HG02623 (cell line): ENCODE data around the gene BZW2.

Source experiments
- ATAC-seq: cut with Tn5 transposase; IDR thresholded peaks from one replicate; pipeline ENCODE4 v1.9.1; 2021; ENCODE audit warnings: moderate library complexity; ENCODE audit not compliant: unreplicated experiment

BZW2 gene

DNA sequence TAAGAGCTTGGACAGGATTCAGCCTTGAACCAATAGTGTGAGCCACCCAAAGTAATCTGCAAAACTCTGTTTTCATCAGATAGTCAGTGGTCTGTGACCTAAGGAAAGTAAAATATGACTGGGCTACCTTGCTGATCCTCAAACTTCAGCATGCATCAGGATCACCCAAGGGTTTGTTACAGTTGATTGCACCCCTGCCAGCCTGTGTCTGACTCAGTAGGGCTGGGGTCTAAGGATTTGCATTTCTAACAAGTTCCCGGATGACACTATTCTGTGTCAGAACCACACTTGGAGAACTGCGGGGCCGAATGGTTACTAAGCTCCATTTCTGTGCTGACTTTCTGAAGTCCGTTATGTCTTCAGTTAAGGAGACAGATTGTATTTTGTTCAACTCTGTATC is 66.9 kb downstream of the BZW2 start:
- ATAC-seq: no peak

DNA sequence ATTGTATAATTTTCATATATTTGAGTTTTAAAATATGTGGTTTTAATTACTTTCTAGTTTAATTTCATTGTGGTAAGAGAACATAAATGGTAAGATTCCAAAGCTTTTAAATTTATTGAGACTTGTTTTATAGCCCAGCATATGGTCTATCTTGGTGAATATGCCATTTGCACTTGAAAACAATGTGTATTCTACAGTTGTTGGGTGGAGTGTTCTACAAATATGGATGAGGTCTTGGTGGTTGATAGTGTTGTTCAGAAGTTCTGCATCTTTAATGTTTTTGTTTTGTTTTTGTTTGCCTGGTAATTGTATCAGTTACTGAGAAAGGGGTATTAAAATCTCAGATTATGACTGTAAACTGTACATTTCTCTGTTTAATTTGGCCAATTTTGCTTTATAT is 69.9 kb downstream of the BZW2 start:
- no peak for ATAC-seq

GRCh38 chr7:16718111-16718656 is 72.2 kb downstream of the BZW2 start:
- ATAC-seq: no peak

DNA sequence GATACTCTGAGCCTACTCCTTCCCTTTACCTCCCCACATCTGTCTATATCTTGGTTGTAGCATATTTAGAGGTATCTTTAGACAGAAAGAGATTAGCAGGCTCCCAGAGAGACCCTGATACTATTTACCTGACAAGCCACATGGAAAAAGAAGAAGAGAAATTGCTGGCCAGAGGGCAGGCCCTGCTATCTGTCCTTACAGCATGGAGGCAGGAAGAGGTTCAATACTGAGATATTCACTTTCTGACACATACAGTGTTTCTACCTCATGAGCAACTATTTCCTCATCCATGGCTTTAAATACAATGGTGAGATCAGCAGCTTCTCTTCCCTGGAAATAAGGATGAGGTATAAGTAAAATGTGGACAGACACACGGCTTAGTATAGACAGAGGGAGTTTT is 73.7 kb downstream of the BZW2 start:
- no peak for ATAC-seq

- ATAC-seq: no peak
These were observed 75.6 kb downstream of the BZW2 start for GRCh38 chr7:16721541-16721940.

DNA sequence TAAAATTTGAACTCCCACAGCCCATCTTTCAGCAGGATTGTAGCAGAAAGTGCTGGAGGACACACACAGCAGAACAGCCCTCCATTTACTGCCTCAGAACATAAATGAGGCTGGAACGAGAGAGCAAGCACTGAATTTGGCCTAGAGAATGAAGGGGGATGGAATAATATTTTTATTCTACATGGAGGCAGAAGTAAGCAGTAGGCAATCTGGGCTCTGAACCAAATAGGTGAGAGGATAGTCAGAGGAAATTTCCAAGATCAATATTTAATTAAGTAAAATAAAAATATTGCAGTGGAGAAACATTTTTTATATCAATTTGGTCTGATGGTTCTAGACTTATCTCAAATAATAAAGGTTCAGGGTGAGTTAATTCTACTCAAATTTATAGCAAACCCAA is 78.4 kb downstream of the BZW2 start:
- ATAC-seq: no peak

DNA sequence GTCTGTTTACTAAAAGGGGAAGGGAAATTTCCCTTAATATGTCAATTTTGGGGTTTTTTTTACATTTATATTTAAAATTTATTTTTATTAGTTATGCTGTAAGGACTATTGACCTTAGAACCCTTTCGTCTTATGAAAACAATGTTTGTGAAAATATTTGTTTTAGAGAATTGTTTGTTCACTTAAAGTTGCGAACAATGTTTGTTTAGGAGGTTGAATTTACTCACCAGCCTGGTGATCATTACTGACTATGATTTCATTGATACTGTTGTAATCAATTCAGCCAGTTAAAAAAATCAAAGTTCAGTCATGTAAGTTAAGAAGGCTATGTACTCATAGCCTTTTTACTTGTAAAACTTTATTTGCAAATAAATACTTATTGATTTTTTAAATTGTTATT is 80.2 kb downstream of the BZW2 start:
- no peak for ATAC-seq

DNA sequence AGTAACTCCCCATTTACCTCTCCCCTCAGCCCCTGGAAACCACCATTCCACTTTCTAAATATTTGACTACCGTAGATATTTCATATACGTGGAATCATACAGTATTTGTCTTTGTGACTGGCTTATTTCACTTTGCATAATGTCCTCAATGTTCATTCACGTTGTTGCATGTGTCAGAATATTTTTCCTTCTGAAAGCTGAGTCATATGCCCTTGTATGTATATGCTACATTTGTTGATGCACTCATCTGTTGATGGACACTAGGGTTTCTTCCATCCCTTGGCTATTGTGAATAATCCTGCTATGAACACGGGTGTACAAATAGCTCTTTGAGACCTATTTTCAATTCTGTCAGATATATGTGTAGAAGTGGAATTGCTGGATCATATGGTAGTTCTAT is 81.8 kb downstream of the BZW2 start:
- ATAC-seq: no peak

GRCh38 chr7:16728811-16729210 is 82.8 kb downstream of the BZW2 start:
- ATAC-seq: no peak

DNA sequence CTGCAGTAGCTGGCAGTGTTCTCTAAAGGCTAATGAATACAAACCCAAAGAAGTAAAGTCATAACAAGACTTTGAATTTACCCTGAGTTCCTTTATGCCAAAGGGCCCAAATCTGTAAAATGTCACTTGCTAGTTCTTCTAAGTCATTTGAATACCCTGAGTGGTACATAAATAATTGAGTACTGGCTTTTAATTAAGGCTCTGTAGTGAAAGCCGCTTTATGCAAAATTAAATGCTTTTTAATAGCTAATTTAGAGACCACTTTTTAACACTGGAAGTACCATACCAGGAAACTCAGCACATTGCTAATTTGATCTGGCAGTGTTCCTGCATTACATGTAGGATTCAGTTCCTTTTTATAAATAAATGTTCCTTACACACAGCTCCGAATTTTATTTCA is 83.6 kb downstream of the BZW2 start:
- no peak for ATAC-seq

DNA sequence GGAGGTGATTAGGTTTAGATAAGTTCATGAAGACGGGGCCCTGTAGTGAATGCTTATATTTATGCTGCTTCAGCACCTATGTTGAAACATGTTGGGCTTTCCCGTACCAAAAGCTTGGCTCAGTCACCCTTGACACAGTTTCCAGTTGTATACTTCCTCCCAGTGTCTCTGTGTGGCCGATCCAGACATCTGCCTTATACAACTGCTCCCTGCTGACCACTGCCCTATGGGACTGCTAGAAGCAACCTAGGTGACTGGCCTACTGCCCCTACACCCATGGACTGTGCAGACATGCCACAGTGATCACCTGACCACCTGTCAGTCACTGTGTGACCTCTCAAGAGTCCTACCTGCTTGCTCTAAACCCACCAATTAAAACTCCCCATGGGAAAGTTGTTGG is 85.0 kb downstream of the BZW2 start:
- ATAC-seq: no peak

- no peak for ATAC-seq
These were observed 86.8 kb downstream of the BZW2 start for GRCh38 chr7:16732828-16733227.

GRCh38 chr7:16734148-16734726 is 88.3 kb downstream of the BZW2 start:
- no peak for ATAC-seq

DNA sequence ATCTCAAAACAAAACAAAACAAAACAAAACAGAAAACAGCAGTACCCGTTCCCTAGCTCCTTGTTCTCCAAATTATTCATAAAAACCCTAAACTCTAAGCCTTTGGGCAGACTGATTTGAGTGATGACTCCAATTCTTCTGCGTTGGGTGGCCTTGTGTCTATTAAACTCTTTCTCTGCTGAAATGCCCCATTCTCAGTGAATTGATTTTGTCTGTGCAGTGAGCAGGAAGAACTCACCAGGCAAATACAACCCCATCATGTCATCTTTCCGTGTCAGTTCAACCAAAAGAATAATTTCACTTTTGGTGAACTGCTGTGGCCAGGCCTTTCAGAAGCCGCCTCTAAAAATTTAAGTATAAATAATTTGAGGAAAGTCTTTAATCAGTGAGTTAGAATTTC is 89.0 kb downstream of the BZW2 start:
- ATAC-seq: no peak

- ATAC-seq: no peak
These were observed 92.2 kb downstream of the BZW2 start for GRCh38 chr7:16738011-16738688.

GRCh38 chr7:16739863-16740622 is 94.1 kb downstream of the BZW2 start:
- ATAC-seq: no peak

- ATAC-seq: no peak
These were observed 94.6 kb downstream of the BZW2 start for GRCh38 chr7:16740623-16740953.

- ATAC-seq: no peak
These were observed 95.0 kb downstream of the BZW2 start for GRCh38 chr7:16740996-16741395.

DNA sequence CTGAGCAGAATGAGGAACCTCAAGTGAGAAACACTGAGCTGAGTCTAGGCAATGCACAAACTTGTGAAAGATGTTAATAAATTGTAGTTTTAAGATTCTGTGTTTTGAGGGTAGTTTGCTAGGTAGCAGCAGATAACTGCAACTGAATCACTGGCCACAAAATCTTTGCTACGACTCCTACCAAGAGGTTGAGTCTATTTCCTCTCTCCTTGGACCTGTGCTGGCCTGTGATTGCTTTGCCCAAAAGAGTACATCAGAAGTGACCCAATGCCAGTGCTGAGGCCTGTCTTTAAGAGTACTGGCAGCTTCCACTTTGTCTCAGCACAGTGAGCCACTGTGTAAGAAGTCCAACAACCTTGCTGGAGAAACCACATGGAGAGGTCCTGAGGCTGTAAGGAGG is 95.7 kb downstream of the BZW2 start:
- no peak for ATAC-seq

DNA sequence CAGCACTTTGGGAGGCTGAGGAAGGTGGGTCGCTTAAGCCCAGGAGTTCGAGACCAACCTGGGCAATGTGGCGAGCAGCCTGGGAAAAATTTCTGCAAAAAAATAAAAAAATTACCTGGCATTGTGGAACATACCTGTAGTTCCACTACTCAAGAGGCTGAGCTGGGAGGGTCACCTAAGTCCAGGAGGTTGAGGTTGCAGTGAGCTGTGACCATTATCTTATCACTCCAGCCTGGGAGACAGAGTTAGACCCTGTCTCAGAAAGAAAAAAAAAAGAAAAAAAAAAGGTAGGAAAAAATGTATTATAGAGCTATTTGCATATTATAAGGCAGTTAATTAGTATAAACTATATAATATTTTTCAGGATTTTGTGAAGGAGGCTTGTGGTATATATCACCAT is 96.6 kb downstream of the BZW2 start:
- no peak for ATAC-seq

GRCh38 chr7:16743236-16743635 is 97.3 kb downstream of the BZW2 start:
- ATAC-seq: no peak

GRCh38 chr7:16744518-16745250 is 98.7 kb downstream of the BZW2 start:
- ATAC-seq: no peak
